ENCODE data around the gene FXYD7. TPM values are rescaled to one million over a fixed set of nuclear protein-coding genes. Genes with fewer than 3 reads are reported as not detected.

FXYD7 gene
- total and polyA plus RNA-seq, 2 of the 13 experiments (the other 11 are each of a cell fraction or from before 2014, with no cell fraction given): 0.55 TPM; not detected in 1

DNA sequence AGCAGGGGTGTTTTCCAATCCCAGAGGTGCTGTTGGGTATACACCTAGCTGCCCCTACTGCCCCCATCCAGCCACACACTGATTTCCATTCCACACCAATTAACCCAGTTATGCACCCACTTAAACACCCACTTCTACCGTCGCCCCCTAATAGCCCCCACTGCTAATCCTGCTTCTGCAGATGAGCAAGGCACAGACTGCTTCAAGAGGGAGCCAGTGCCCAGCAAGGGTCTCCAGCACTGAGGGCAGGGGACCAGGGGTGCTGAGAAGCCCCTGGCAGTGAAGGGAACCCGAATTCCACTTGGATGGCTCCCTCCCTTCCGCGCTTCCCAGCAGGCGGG is 1.2 kb downstream of the FXYD7 start (continued):
- no peak for TF ChIP-seq PCBP1 (IDR thresholded peaks at IDR 0.05; ENCODE audit: borderline replicate concordance, low read depth, low read length)
- TF ChIP-seq, protein P1, sequence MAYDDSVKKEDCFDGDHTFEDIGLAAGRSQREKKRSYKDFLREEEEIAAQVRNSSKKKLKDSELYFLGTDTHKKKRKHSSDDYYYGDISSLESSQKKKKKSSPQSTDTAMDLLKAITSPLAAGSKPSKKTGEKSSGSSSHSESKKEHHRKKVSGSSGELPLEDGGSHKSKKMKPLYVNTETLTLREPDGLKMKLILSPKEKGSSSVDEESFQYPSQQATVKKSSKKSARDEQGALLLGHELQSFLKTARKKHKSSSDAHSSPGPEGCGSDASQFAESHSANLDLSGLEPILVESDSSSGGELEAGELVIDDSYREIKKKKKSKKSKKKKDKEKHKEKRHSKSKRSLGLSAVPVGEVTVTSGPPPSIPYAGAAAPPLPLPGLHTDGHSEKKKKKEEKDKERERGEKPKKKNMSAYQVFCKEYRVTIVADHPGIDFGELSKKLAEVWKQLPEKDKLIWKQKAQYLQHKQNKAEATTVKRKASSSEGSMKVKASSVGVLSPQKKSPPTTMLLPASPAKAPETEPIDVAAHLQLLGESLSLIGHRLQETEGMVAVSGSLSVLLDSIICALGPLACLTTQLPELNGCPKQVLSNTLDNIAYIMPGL (CRISPR knock-in tag; IDR thresholded peaks at IDR 0.05; ENCODE audit: borderline replicate concordance in 1 of 2, low read depth in 1 of 2): no peak

GRCh38 chr19:35144600-35145436 is 1.8 kb downstream of the FXYD7 start:
- FAIRE-seq: no peak

More at GRCh38 chr19:35144600-35145436, 1.8 kb downstream of the FXYD7 start:
- H3K9me3 ChIP-seq (ENCODE audit: low read length): no peaks in the 10 kb centered on the region
- no peak for ATAC-seq
- no TSS peak for BruUV-seq (replicated peaks)
- no peak overlapping the region for H3K27ac ChIP-seq (ENCODE audit: extremely low read length, insufficient read depth, low read length)
- peaks cover 12% of the 10 kb centered on the region for H3K4me1 ChIP-seq (ENCODE audit: insufficient read depth, low read length)
- H3K4me3 ChIP-seq (replicated peaks in 1 of 3; ENCODE audit: insufficient read depth in 1 of 3, low read depth in 2 of 3, low read length in 3 of 3): no peak overlapping the region
- CTCF ChIA-PET (ENCODE audit: low intra/inter-chr PET ratio, low total read pairs): no interaction called here
- POLR2A ChIA-PET: no interaction called here
- no peaks in the 10 kb centered on the region for H4K20me1 ChIP-seq (ENCODE audit: insufficient read depth, low read length)
- no peak overlapping the region for H3K9ac ChIP-seq (ENCODE audit: insufficient read depth, low read depth, low read length)
- TF ChIP-seq, protein P2, sequence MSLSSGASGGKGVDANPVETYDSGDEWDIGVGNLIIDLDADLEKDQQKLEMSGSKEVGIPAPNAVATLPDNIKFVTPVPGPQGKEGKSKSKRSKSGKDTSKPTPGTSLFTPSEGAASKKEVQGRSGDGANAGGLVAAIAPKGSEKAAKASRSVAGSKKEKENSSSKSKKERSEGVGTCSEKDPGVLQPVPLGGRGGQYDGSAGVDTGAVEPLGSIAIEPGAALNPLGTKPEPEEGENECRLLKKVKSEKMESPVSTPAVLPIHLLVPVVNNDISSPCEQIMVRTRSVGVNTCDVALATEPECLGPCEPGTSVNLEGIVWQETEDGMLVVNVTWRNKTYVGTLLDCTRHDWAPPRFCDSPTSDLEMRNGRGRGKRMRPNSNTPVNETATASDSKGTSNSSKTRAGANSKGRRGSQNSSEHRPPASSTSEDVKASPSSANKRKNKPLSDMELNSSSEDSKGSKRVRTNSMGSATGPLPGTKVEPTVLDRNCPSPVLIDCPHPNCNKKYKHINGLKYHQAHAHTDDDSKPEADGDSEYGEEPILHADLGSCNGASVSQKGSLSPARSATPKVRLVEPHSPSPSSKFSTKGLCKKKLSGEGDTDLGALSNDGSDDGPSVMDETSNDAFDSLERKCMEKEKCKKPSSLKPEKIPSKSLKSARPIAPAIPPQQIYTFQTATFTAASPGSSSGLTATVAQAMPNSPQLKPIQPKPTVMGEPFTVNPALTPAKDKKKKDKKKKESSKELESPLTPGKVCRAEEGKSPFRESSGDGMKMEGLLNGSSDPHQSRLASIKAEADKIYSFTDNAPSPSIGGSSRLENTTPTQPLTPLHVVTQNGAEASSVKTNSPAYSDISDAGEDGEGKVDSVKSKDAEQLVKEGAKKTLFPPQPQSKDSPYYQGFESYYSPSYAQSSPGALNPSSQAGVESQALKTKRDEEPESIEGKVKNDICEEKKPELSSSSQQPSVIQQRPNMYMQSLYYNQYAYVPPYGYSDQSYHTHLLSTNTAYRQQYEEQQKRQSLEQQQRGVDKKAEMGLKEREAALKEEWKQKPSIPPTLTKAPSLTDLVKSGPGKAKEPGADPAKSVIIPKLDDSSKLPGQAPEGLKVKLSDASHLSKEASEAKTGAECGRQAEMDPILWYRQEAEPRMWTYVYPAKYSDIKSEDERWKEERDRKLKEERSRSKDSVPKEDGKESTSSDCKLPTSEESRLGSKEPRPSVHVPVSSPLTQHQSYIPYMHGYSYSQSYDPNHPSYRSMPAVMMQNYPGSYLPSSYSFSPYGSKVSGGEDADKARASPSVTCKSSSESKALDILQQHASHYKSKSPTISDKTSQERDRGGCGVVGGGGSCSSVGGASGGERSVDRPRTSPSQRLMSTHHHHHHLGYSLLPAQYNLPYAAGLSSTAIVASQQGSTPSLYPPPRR (CRISPR knock-in tag; IDR thresholded peaks at IDR 0.05; ENCODE audit: borderline replicate concordance): no peak
- TF ChIP-seq XBP1 (CRISPR knock-in tag; IDR thresholded peaks at IDR 0.05): no peak
- no peak for TF ChIP-seq ZNF7 (CRISPR knock-in tag; IDR thresholded peaks at IDR 0.05)
- no peak for TF ChIP-seq ZNF792 (CRISPR knock-in tag; IDR thresholded peaks at IDR 0.05)
- TF ChIP-seq RFX1 (IDR thresholded peaks at IDR 0.05): peak; percentile 66
- TF ChIP-seq RFX3 (CRISPR knock-in tag; IDR thresholded peaks at IDR 0.05): peak; percentile 62
- H3K27me3 ChIP-seq (ENCODE audit: control insufficient read depth in 1 of 2, insufficient read depth in 2 of 2, low read length in 2 of 2): peaks cover 0 to 3% of the 10 kb centered on the region in 2 experiments; a peak in 2 of 5 replicates
- H2AFZ ChIP-seq (ENCODE audit: low read length): no peak overlapping the region
- no peaks in the 10 kb centered on the region for H3K36me3 ChIP-seq (replicated peaks in 1 of 2; ENCODE audit: control insufficient read depth in 1 of 2, insufficient read depth in 2 of 2, low read length in 2 of 2)
- H3K4me2 ChIP-seq (ENCODE audit: low read depth, low read length): no peak overlapping the region
- no peaks in the 10 kb centered on the region for H3K79me2 ChIP-seq (ENCODE audit: insufficient read depth, low read length)
- in situ Hi-C loops (cut with HindIII; ENCODE audit: extremely low pct_ligation_motif_present, low pct_unique_long_range_greater_than_20kb): no loop called here
- intact Hi-C loops (cut with micrococcal nuclease; ENCODE audit: unreplicated experiment): no loop called here
- no peak for DNase-seq (ENCODE audit: low spot score)
- WGBS (ENCODE audit: low lambda C conversion rate): 43% methylated on average over 13 of the region's 15 CpGs

All from HepG2 (cell line).